ENCODE measurements around the gene ZSCAN10.
"Not testable (repeated sequence)": the region's sequence is repeated elsewhere in the genome, so short reads cannot be mapped to it uniquely, and the experiment has no call there.

- TF ChIP-seq POLR2A (IDR thresholded peaks at IDR 0.05): not testable (repeated sequence)
- TF ChIP-seq, protein P1, sequence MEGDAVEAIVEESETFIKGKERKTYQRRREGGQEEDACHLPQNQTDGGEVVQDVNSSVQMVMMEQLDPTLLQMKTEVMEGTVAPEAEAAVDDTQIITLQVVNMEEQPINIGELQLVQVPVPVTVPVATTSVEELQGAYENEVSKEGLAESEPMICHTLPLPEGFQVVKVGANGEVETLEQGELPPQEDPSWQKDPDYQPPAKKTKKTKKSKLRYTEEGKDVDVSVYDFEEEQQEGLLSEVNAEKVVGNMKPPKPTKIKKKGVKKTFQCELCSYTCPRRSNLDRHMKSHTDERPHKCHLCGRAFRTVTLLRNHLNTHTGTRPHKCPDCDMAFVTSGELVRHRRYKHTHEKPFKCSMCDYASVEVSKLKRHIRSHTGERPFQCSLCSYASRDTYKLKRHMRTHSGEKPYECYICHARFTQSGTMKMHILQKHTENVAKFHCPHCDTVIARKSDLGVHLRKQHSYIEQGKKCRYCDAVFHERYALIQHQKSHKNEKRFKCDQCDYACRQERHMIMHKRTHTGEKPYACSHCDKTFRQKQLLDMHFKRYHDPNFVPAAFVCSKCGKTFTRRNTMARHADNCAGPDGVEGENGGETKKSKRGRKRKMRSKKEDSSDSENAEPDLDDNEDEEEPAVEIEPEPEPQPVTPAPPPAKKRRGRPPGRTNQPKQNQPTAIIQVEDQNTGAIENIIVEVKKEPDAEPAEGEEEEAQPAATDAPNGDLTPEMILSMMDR (IDR thresholded peaks at IDR 0.05): not testable (repeated sequence)
Observed at GRCh38 chr16:3052571-3053329, 46.3 kb downstream of the ZSCAN10 start.

Measured in thyroid gland (tissue), 4 donors.